ENCODE measurements around the gene CLEC1A.

The CLEC1A gene

DNA sequence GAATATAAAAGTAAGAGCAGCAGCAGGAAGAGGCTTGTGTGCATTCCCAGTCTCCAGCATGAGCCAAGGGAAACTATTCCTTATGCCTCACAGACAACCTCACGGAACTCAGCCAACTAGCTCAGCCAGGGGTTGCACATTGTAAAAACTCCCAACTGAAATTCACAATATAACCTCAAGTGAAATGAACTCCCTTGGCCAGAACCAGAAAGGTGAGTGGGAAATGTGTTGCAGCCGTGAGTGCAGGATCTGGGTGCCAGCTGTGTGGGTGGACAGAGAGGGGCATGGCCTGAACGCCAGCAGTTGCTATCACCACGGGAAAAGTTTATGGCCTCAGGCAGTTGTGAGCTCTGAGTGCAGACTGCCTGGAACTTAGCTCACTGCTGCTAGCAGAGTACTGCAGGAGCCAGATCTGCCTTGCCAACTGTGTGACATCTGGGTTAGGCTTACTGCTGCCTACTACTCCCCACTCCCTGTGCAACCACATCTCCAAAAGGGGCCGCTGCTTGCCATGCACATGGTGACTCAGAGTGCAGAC is 2.3 kb upstream of the CLEC1A start:
- DNase-seq (ENCODE audit: low spot score) = no peak

DNA sequence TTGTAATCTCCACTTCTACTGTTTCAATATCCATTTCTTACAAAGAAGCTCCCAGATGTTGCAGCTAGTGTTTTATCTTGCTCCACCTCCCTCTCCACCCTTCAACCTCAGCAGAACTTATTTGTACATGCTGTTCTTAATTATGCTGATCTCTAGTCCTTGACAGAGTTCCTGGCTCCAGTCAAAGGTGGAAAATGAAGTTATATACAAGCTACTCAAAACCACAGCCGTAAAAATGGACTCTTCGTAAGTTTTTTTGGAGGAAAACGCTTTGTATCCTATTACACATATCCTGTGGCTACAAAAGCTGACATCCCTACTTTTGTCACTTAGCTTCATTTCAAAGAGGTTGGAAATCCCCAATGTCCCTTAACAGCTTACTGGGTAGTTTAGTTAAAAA is 1.3 kb downstream of the CLEC1A start:
- no peak for DNase-seq (ENCODE audit: low spot score)

DNA sequence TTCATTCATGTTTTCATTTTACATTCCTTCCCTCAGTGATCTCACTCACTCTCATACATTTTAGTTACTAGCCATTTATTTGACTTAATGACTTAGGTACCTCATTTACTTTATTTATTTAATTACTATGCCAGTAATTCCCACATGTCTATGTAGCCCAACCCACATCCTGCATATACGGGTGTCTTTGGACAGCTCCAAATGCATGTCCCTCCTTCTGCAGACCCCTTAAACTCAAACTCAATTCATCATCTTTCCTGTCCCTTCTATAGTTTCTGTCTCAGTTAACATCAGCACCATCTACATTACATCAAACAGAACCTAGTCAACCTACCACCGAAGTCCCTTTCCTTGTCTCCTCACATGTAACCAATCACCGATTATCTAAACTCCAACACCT is 2.8 kb downstream of the CLEC1A start:
- DNase-seq (ENCODE audit: low spot score) = no peak

DNA sequence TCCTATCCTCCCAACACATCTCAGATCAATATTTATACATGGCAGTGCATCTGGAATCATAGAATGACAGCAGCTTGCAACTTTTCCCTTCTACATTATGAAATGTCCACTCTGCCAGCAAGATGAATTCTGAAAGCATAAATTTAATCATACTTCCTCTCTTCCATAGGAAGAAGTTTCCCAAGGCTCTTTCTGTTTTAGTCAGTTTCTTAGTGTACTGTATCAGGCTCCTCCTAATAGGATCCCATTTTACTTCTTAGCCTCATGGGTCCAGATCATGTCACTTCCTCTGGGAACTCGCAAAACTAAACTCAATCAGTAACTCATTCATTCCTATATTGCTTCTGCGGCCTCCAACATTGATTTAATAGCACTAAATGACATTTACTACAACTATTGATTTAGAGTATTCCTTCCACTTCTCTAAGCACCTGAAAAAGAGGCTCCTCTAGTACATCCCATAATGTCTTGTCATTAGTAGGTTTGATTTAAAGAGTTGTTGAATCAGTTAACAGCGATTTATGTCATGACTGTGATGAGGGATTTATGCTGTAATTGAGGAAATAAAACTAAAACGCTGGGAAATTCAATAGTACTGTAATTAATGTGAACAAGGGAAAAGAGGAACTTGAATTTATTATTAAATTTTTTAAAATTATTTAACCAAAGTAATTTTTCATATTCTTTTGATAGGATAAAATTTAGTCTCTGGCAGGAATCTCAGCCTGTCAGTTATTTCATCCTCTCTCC is 4.0 kb downstream of the CLEC1A start:
- DNase-seq (ENCODE audit: low spot score) = no peak

DNA sequence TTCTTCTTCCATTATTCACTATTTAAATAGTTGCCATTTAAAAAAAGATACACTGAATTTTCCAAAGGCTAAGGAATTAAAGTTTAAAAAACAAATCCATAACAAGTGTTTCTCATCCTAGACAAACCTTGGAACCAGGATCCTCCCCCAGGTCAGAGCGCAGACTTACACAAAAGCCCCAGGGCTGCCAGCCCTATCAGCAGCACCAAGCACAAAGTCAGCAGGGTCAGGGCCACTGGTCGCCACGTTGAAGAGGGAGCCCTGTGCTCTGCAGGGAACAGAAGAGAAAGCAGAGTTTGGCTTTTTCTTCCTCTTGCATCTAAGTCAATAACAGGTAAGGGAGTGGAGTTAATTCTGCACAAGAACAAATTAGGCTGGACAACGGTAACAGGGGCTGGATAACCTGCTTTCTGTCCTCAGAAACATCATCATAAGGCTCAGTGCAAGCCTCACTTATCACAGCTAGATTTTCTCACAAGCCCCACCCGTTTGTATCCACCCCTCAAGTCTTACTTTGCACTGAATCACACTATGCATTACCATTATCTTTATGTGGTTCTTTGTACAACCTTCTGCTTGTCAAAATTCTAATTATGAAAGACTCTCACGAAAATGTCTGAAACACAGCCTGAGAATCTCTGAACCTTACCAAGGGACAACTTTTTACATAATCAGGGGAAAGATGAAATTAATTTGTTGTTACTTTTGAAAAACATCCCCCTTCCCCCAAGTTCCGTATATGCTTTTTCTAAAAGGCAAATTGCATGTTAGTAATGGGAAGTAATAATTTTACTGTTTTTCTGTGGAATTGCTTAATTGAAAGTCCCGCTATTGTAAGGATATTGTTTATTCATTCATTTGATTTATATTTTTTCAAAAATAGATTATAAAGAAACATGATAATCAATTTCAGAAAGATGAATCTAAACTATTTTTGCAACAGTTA is 9.6 kb downstream of the CLEC1A start:
- DNase-seq (ENCODE audit: low spot score) = no peak

DNA sequence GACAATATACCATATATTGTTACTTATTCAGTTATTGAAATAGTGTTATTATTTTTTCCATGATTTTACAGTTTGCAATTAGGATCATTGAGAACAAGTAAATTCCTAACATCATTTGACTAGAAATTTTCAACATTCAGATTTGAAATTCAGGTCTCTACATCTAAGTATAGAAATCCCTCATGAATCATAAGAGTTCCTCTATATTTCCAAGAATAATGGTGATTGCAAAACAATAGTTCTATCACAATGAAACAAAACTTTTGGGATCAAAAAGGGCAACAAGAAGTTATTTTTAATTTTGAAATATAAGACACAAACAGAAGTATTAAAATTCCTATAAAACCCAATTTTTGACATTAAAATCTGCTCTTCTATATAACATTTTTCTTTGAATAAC is 10.8 kb downstream of the CLEC1A start:
- no peak for DNase-seq (ENCODE audit: low spot score)

DNA sequence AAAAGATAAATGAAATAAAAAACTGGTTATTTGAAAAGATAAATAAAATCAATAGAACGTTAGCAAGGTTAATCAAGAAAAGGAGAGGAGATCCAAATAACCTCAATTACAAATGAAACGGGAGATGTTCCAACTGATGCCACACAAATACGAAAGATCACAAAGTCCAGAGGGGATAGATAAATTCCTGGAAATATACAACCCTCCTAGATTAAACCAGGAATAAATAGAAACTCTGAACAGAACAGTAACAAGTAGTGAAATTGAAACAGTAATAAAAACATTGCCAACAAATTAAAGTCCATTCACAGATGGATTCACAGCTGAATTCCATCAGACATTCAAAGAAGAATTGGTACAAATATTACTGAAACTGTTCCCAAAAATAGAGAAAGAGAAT is 12.4 kb downstream of the CLEC1A start:
- no peak for DNase-seq (ENCODE audit: low spot score)

DNA sequence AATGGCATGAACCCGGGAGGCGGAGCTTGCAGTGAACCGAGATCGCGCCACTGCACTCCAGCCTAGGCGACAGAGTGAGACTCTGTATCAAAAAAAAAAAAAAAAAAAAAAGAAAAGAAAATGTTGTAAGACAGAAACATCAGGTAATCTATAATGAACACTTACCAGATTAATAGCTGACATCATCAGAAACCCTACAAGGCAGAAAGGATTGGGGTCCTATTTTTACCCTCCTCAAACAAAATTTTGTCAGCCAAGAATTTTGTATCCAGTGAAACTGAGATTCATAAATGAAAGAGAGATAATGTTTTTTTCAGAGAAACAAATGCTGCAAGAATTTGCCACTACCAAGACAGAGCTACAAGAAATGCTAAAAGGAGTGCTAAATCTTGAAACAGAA is 14.1 kb downstream of the CLEC1A start:
- DNase-seq (ENCODE audit: low spot score) = no peak

DNA sequence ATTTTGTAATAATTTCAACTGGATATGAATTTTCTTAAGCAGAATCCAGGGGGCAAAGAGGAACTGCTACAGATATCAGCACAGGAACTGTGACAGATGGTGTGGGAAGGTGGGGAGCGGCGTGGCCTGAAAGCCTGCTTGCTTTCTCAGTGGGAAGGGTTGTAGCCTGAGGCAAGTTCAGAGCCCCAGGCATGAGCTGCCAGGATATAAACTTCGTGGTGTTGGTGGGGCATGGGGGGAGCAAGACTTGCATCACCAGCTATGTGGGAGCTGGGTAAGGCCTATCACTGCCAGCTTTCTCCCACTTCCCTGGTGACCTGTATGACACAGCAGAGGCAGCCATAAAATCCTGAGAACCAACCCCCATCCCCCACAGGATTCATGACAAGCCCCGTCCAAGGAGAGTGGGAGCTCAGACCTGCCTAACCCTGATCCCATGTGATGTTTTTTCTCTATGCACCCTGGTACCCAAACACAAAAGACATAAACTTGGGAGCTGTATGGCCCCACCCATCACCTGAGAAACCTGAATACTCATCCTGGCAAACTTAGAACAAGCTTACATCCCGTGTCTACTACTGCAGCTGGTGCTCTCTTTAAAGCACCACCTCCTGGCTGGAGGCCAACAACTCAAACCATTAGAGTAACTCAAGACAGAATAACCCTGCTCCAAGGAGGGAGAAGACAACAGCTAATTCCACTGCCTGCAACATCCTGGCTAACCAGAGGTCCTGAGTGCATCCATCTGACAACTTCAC is 16.5 kb downstream of the CLEC1A start:
- DNase-seq (ENCODE audit: low spot score) = no peak

DNA sequence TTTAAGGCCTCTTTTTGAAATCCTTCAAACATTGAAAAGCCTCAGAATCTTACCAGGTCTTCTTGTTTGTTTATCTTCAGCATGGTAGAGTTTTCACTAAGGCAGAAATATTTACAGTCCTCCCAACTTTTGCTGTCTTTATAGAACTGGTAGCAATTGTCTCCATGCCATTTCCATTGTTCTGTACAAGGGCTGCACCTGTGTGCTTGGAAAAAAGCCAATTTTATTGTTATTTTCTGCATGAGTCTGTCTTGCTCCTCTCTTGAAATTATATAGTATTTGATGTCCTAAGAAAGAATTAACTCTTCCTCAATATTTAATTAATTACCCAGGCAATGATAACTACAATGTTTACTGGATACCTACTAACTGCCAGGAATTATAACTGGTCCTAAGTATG is 23.3 kb downstream of the CLEC1A start:
- DNase-seq (ENCODE audit: low spot score) = no peak

DNA sequence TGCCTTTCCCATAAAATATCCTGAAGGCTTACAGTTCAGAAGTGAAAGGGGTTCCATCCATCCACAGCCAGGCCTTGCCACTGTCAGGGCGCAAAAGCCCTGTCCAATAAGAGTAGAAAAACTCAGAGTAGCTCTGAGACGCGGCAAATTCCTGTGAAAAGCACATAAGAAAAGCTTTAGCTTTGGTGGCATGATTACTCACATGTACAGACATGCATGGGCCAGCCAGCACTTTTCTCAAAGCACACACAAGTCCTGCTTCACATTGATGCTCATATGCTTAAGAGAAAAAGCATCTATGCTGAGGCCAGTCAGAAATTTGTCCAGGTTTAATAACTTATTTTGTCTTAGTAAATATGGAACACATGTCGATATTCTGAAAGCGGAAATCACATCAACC is 25.5 kb downstream of the CLEC1A start:
- no peak for DNase-seq (ENCODE audit: low spot score)

DNA sequence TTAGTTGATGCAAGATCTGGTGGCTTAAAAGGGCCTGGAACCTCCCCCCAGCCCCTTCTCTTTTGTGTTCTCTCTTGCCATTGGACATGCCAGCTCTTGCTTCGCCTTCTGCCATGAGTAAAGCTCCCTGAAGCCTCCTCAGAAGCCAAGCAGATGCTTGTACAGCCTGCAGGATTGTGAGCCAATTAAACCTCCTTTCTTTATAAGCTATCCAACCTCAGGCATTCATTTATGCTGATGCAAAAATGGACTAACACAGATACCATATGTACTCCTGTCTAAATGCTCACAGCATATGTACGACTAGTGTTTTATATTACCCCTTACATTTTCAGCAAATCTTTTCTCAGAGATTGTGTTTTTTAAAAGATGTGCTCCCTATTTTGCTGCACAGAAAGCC is 26.7 kb downstream of the CLEC1A start:
- DNase-seq (ENCODE audit: low spot score) = no peak

DNA sequence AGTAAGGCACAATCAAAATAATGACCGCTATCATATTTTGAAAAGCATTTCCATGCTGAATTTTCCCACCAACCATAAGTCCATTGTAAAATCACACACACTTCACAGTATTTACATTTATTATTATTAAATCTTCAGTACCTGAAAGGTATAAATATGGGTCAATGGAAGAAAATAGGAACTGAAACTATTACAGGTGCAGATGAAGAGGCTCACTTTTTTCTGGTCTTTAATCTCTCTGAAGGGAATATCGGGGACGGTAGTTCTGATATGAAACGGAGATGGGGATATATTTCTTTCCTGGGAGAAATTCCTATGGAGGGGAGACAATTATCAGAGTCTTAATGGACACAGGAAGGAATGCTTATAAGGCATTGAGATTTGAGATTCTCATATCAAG is 28.4 kb downstream of the CLEC1A start:
- DNase-seq (ENCODE audit: low spot score) = no peak

DNA sequence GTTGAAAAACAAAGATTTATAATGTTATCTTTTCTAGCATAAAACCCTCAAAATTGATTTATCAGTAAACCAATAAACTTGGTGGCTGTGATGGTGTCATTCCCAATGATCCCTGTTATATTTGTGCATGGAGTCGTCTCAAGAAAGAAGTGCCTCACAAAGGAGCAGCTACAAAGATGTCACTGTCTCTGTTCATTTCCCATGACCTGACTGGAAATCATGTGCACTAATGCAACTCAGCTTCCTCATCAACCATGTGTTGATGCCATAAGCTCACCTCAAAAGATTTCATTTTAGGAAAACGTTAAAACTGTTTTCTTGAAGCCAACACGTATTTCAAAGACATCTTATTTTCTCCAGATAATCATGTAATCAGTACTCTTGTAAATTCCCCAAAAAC is 28.8 kb downstream of the CLEC1A start:
- no peak for DNase-seq (ENCODE audit: low spot score)

DNA sequence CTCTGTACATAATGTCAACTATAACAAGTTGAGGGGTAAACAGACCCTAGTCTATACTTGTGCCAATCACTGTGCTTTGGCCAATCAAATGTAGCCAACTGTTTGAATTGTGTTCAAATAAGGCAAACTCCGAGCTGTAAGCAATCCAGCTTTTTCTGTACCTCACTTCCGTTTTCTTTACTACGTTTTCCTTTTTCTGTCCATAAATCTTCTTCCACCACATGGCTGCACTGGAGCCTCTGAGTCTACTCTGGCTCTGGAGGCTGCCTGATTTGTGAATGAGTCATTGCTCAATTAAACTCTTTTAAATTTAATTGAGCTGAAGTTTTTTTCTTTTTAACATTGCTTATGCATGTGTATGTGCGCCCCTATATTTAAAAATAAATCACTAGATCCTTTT is 29.7 kb downstream of the CLEC1A start:
- DNase-seq (ENCODE audit: low spot score) = no peak

DNA sequence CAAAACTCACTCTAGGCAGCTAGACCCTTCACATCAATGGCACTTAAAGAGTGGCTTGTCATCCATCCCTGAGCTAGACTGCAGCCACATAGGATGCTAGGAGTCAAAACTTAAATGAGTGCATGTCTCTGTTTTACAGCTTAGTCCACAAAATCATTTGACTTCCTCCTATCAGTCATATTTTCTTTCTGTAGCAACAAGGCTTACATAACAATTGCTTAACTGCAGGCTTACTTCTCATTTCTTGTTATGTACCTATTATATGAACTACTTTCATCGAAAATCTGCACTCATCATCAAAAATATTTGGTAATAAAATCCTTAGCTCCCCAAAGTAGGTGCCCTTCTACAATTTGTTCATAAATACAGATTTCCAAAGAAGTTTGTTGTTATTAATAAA is 30.1 kb downstream of the CLEC1A start:
- DNase-seq (ENCODE audit: low spot score) = no peak

DNA sequence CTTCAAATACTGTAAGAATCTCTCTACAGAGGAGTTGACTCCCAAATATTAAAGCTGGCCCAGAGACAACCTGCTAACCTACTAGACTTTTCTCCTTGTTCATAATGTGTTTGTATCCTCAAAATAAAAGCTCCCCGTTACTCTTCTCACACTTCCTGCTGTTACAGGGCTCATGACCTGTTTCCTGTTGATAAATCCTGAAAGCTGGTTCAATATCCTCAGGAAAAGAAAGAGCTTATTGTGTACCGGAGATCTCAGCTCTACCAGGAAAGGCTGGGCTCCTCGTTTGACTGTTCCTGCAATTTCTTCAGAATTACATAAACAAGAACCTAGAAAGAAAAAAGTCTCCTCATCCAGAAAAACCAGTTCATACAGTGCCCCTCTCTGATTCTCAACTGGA is 30.8 kb downstream of the CLEC1A start:
- no peak for DNase-seq (ENCODE audit: low spot score)

DNA sequence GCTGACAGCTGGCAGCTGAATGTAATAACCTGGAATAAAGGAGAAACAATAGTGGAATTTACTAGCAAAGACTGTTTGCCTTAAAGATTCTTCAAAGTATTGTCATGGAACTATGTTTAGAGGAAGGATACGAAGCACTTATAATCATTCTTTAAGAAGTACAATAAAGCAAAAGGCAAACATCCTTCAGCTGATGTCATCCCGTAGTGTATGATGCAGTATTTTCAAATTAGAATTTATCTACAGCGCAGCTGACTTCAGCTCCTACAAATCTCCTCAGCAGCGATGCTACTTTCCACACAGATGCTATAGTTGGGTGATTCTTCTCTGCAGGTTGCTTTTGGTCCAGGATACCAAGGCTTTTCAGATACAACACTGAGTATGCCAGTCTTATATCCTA is 31.5 kb downstream of the CLEC1A start:
- no peak for DNase-seq (ENCODE audit: low spot score)

DNA sequence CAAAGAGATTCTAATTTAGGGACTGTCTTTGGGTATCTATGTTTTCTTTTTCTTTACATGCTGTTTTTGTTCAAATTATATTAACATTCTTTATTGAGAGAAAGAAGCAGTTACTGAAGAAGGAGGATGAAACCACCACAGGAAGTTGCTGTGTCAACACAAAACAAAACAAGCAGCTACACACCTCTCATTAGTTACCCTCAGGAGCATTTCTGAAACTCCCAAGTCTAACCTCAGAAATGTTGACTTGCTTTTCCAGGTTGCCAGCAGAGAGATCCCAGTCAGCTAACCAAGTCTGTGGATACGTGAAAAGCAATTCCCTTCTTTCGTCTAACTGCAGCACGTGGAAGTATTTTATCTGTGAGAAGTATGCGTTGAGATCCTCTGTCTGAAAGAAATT is 33.5 kb downstream of the CLEC1A start:
- DNase-seq (ENCODE audit: low spot score) = no peak

DNA sequence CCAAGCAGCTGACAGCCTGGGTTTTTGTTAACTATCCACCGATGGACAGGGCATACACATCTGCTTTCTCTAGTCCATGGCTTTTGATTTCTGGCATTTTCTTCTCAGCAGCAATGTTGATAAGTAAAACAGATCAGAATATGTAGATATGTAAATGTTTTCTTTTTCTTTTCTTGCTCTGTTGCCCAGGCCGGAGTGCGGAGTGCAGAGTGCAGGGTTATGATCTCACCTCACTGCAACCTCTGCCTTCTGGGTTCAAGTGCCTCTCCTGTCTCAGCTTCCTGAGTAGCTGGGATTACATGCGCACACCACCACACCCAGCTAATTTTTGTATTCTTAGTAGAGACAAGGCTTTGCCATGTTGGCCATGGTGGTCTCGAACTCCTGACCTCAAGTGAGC is 40.4 kb downstream of the CLEC1A start:
- no peak for DNase-seq (ENCODE audit: low spot score)

DNA sequence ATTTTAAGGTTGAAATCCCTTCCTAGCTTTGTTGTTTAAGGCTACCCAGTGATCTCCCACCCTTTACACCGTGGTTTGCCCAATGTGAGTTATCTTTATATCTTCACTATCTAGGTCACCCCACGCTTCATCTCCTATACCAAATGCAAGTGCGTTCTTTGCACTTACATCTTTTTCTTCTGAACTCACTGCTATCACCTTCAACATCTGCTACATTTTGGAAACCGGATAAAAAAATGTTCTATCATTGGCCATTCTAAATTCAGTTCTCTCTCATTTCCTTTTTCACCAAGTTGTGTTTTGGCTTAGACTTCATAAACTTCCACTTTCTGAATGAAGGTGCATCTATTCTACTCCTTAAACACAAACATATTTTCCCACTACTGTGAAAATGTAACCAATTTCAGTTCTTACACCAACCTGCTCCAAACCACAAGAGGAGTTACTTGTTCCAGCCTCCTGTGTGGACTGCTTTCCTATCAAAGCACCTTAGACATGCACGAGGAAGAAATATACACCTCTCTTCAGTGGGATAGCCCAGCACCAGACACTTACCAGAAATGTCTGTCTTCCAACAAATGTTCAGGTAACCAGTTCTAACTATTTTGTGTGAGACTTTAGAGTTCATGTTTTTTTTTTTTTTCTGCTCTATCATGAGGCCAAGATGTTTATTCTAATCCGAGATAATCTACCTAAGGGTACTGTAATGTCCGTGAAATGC is 46.4 kb downstream of the CLEC1A start:
- no peak for DNase-seq (ENCODE audit: low spot score)

DNA sequence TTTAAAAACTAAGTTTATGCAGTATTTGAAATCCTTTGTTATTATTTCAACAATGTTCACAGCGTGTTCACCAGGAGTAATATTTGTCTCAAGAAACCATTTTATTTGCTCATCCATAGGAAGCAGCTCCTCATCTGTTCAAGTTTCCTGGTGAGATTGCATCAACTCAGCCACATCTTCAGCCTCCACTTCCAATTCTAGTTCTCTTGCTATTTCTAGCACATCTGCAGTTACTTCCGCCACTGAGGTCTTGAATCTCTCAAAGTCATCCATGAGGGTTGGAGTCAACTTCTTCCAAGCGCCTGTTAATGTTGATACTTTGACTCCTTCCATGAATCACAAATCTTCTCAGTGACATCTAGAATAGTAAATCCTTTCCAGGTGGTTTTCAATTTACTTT is 50.3 kb downstream of the CLEC1A start:
- DNase-seq (ENCODE audit: low spot score) = no peak
